ENCODE results near the gene LCE5A.

LCE5A gene, protein sequence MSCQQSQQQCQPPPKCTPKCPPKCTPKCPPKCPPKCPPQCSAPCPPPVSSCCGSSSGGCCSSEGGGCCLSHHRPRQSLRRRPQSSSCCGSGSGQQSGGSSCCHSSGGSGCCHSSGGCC

DNA sequence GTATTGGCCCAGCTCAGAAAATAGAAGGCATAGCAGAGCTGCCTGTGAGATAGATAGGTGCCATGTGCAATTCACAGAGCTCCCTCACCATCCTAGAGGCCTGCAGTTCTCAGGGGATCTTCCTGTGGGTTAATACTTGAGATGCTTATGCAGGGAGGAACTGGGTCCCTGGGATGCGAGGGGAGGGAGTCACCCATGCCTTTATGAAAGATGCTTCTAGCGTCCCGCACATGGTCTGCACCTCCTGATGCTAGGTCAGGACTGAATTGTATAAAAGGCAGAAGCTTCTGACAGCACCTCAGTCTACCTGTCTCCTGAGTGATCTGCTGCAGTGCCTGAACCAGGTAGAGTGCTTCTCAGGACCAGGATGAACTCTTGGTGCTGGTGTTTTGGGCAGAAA lies at the start of gene LCE5A:
Gene LCE5A, plus strand, starts transcription at position 301 of the 400 bp plus-strand sequence. CDS start 732 bp downstream, outside the sequence.
- TF ChIP-seq, protein P1, sequence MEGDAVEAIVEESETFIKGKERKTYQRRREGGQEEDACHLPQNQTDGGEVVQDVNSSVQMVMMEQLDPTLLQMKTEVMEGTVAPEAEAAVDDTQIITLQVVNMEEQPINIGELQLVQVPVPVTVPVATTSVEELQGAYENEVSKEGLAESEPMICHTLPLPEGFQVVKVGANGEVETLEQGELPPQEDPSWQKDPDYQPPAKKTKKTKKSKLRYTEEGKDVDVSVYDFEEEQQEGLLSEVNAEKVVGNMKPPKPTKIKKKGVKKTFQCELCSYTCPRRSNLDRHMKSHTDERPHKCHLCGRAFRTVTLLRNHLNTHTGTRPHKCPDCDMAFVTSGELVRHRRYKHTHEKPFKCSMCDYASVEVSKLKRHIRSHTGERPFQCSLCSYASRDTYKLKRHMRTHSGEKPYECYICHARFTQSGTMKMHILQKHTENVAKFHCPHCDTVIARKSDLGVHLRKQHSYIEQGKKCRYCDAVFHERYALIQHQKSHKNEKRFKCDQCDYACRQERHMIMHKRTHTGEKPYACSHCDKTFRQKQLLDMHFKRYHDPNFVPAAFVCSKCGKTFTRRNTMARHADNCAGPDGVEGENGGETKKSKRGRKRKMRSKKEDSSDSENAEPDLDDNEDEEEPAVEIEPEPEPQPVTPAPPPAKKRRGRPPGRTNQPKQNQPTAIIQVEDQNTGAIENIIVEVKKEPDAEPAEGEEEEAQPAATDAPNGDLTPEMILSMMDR (IDR thresholded peaks at IDR 0.05; ENCODE audit: control extremely low read depth, extremely low read depth, low read depth, missing control alignments), result no peak
- ChIA-PET POLR2A (no interaction called here), CTCF (no interaction called here)
- no peak for DNase-seq (ENCODE audit: extremely low spot score)

DNA sequence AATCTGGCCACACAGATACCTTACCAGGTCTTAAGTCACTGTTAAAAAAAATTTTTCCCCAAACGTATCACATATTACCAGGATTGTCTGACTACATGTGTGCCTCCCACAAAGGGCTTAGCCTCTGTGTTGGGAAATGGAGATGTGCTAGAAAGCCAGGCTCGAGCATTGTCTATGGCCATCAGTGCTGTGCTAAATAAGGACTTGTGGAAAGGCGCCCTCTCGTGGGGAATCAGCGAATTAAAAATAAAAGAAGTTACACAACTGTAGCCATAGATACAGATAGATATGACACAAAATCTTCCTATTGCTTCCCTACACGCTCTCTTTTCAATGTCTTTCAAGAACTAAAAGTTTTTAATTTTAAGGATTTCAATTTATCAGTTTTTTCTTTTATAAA lies 49.1 kb upstream of the LCE5A start:
- DNase-seq (ENCODE audit: extremely low spot score), result peak; percentile 26
- CTCF ChIA-PET, result no interaction called here
- POLR2A ChIA-PET, result no interaction called here
- TF ChIP-seq, protein P1 (IDR thresholded peaks at IDR 0.05; ENCODE audit: control extremely low read depth, extremely low read depth, low read depth, missing control alignments), result peak; percentile 31

DNA sequence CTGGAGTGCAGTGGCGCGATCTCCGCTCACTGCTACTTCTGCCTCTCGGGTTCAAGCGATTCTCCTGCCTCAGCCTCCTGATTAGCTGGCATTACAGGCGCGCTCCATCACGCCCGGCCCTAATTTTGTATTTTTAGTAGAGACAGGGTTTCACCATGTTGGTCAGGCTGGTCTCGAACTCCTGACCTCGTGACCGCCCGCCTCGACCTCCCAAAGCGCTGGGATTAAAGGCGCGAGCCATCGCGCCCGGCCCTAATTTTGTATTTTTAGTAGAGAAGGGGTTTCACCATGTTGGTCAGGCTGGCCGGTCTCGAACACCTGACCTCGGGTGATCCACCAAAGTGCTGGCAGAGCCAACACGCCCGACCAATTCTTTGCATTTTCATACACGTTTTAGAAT lies 48.0 kb upstream of the LCE5A start:
- CTCF ChIA-PET, result no interaction called here
- DNase-seq (ENCODE audit: extremely low spot score), result no peak
- POLR2A ChIA-PET, result no interaction called here
- TF ChIP-seq, protein P1 (IDR thresholded peaks at IDR 0.05; ENCODE audit: control extremely low read depth, extremely low read depth, low read depth, missing control alignments), result no peak

DNA sequence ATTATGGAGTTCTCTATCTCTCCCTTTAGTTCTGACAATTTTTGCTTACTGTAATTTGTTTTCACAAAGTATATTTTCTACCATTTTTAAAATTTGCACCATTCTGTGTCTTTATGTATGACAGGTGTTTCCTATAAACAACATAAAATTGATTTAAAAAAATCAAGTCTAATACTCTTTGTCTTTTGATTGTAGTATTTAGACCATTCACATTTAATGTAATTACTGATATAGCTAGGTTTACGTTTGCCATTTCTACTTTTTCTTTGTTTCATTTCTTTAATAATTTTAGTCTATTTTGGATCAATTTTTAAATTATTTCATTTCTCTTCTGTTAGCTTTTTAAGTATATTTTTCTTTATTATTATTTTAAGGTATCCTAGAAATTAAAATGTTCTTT lies 44.4 kb upstream of the LCE5A start:
- POLR2A ChIA-PET, result no interaction called here
- no peak for DNase-seq (ENCODE audit: extremely low spot score)
- CTCF ChIA-PET, result no interaction called here
- TF ChIP-seq, protein P1 (IDR thresholded peaks at IDR 0.05; ENCODE audit: control extremely low read depth, extremely low read depth, low read depth, missing control alignments), result no peak

DNA sequence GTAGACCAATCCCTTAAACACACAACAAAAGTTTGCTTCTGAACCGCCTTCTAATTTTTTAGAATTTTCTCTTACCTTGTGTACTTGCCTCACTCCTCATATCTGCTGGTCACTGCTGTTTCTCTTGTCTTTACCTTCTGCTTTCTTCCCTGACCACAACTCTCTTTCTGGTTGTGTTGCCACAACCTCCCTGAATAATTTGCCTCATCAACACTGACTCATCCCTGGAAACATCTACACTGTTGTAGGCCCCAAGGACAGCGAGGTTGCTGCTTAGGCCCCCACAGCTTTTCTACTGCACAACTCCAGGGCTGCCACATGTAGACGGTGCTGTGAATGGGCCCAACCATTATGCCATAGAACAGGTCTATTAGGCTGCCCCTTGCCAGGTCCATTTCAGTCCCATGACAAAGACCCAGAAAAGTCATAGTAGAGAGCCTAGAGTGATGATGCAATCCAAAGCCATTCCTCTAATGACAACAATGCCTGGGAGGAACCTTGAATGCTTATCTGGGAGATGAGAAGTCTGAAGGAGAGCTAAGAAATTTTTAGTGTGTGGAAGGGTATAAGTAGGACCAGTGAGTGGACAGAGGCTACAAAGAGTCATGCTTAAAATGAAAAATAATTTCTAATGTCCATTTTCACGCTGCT lies 36.6 kb upstream of the LCE5A start:
- CTCF ChIA-PET, result interaction anchor here (1.1 kb wide), 1 partner anchor 285 kb away, joined by 3 read pairs; no protein-coding TSS in a partner anchor
- POLR2A ChIA-PET, result no interaction called here
- DNase-seq (ENCODE audit: extremely low spot score), result no peak
- TF ChIP-seq, protein P1 (IDR thresholded peaks at IDR 0.05; ENCODE audit: control extremely low read depth, extremely low read depth, low read depth, missing control alignments), result no peak

DNA sequence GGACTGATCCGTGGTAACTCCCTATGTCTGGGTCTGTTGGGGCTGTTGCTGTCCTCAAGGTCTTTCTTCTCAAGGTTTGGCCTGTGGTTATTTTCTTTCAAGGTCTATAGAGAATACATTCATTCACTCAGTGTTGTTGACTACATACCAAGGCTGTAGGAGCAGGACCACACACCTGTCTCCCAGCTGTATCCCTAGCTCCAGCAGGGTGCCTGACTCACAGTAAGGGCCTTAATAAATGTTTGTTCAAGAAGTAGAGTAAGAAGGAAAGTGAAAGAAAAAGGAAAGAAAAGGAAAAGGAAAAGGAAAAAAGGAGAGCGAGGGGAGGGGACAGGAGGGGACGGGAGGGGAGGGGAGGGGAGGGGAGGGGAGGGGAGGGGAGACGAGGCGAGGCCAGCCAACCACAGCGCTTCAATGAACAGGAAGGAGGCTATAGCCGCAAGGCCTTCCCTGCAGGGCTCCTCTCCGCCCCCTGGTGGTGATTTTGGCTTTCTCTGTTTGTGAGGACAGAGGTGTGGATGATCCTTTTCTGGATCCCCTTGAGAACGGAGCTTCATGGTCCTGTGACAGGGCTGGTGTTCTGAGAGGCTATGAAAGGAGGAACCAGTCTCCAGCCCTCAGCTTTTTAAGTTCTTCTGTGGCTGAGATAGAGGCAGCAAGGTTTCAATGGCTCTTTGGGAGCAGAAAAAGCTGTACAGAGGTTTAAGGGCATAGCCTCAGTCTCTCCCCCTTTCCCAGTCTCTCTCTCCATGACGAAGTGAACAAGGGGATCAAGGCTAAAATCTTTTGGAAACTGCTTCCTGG lies 30.6 kb upstream of the LCE5A start:
- TF ChIP-seq, protein P1 (IDR thresholded peaks at IDR 0.05; ENCODE audit: control extremely low read depth, extremely low read depth, low read depth, missing control alignments), result peak; percentile 38
- ChIA-PET POLR2A (no interaction called here), CTCF (interaction anchor here (0.9 to 2.1 kb wide), 6 partner anchors 9 to 22 kb away, joined by 3 to 10 read pairs (median 4); no protein-coding TSS in a partner anchor)
- peak; percentile 43 for DNase-seq (ENCODE audit: extremely low spot score)

Data from GM10248 (cell line).